Pancreas (tissue), 10 donors: Measurements from ENCODE around the gene ITPR1. TPM values are rescaled to one million over a fixed set of nuclear protein-coding genes. Genes with fewer than 3 reads are reported as not detected.

Experiments used
- ATAC-seq, 4 donors: fragments of 200-7000 bp; cut with Tn5 transposase; one replicate each; pipeline versions ENCODE4 v1.8.0 to v1.9.1; 2020; ENCODE audit warnings: mild to moderate bottlenecking in 4 of 4, moderate library complexity in 4 of 4
- DNase-seq, 6 donors: peaks; one replicate each; pipeline ENCODE4 v3.0.0-alpha.2; 2020
- FAIRE-seq: peaks from 2 replicates; lab custom pipeline; 2012; peaks lifted over from hg19 to GRCh38; lab: Jason Lieb, UNC
- H3K27ac ChIP-seq, 4 donors: fragments of 200-600 bp; sonication (generic); 1 replicate in 3 of 4; 2 replicates in 1 of 4; pipeline versions ENCODE4 v1.5.0 to v1.8.0; 2020
- H3K27me3 ChIP-seq, 4 donors: fragments of 200-600 bp; one replicate each; pipeline ENCODE4 v1.8.0; 2021
- H3K36me3 ChIP-seq, 3 donors: fragments of 200-600 bp; sonication (generic) in 1 of 3; one replicate each; pipeline versions ENCODE4 v1.5.0 to v1.8.0; 2020 to 2021
- H3K4me1 ChIP-seq, 3 donors: fragments of 200-600 bp; one replicate each; pipeline ENCODE4 v1.8.0; 2021
- H3K4me3 ChIP-seq, 4 donors: fragments of 200-600 bp; sonication (generic) in 2 of 4; one replicate each; pipeline versions ENCODE4 v1.5.0 to v1.8.0; 2020 to 2021
- H3K9me3 ChIP-seq, 4 donors: fragments of 200-600 bp; one replicate each; pipeline ENCODE4 v1.8.0; 2021
- WGBS, 2 donors: extraction: QIAGEN DNeasy Blood & Tissue Kit; methylation state at CpG; one replicate each; pipeline ENCODE4 v1.1.7; 2013; 5-methylcytosine and 5-hydroxymethylcytosine counted together
- intact Hi-C, 3 donors: fragments of 100-400 bp; cut with DNase I; formaldehyde crosslinking; loops; one replicate each; pipeline versions ENCODE4 v1.11.1 to v1.14.2; 2022
- polyA plus RNA-seq, 2 donors: library from polyadenylated mRNA; stranded (reverse); fragments of 200-250 nt; gene quantifications; one replicate each; pipeline ENCODE4 v1.2.3, GENCODE V29; 2013
- total RNA-seq, 6 donors: library from RNA; stranded (reverse); fragmentation: NEBNext Ultra II Directional in 4 of 6; extraction: Animal tissue kit (Norgen Biotek cat#: 25700) in 4 of 6; gene quantifications; one replicate each; pipeline versions ENCODE4 v1.2.1 to v1.2.4, GENCODE V29; 2021 to 2023
- TF ChIP-seq, protein P1 (sequence below), 4 donors: fragments of 200-600 bp; sonication (generic) in 3 of 4; IDR thresholded peaks; one replicate each; pipeline versions ENCODE4 v1.5.0 to v1.8.0; 2021; ENCODE audit warnings: antibody characterized with exemption in 4 of 4
- donor health status: healthy with polysubstance abuse.
- donor health status: DM: no; HTN: no; CAD: no; lungs with moderate emphysema.
- donor health status: DM: no; HTN: no; CAD: no.
- donor health status: control.
- donor health status: control.
- donor health status: Bipolar disorder and iron deficiency.
- donor health status: DM: yes; HTN: yes; CAD: no.
- donor health status: DM: no; HTN: no; CAD: no.
- donor health status: DM: no; HTN: no; CAD: no.
- donor health status: DM: yes; HTN: yes; CAD: no.

ITPR1 gene
- total and polyA plus RNA-seq, 8 donors: 4.5 to 19.1 (median 10.1) TPM

DNA sequence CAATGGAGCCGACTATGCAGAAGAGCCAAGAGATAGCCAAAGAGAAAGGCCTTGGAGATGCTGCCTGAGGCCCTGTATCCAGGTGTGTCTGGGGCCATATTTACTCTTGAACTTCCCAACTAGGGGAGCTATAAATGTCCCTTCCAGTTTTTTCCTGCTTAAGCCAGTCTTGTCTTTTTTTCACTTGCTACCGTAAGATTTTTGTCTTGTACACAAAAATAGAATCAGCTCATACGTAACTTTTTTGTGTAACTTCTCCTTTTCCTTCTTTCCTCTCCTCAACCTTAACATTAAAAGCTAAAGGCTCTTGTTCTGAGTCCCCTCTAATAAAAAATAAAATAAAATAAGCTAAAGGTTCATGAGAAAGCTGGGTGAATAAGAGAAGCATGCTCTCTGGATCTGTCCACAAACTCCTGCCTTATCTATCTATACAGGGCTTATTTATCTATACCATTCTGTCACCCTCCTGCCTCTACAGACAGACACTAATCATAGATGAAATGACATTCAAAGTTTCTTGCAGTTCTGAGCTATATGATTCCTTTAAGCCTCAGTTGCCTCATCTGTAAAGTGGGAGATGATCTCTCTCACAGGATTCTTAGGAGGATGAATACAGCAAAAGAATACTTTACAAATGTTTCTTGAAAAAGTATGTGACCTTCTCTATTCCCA lies 30.6 kb upstream of the ITPR1 start:
- H3K9me3 ChIP-seq: no peaks in the 10 kb centered on the region
- no peak overlapping the region for H3K4me3 ChIP-seq
- TF ChIP-seq, protein P1, sequence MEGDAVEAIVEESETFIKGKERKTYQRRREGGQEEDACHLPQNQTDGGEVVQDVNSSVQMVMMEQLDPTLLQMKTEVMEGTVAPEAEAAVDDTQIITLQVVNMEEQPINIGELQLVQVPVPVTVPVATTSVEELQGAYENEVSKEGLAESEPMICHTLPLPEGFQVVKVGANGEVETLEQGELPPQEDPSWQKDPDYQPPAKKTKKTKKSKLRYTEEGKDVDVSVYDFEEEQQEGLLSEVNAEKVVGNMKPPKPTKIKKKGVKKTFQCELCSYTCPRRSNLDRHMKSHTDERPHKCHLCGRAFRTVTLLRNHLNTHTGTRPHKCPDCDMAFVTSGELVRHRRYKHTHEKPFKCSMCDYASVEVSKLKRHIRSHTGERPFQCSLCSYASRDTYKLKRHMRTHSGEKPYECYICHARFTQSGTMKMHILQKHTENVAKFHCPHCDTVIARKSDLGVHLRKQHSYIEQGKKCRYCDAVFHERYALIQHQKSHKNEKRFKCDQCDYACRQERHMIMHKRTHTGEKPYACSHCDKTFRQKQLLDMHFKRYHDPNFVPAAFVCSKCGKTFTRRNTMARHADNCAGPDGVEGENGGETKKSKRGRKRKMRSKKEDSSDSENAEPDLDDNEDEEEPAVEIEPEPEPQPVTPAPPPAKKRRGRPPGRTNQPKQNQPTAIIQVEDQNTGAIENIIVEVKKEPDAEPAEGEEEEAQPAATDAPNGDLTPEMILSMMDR (IDR thresholded peaks at IDR 0.05): no peak
- FAIRE-seq (no peak), ATAC-seq (no peak), DNase-seq (no peak)
- peaks cover 0 to 11% (median 0%) of the 10 kb centered on the region in 3 donors for H3K4me1 ChIP-seq
- no peaks in the 10 kb centered on the region for H3K27me3 ChIP-seq
- WGBS, 2 donors: 90 to 94% methylated on average over 3 of the region's 3 CpGs
- intact Hi-C loops: no loop called here
- H3K36me3 ChIP-seq: no peaks in the 10 kb centered on the region
- no peak overlapping the region for H3K27ac ChIP-seq

DNA sequence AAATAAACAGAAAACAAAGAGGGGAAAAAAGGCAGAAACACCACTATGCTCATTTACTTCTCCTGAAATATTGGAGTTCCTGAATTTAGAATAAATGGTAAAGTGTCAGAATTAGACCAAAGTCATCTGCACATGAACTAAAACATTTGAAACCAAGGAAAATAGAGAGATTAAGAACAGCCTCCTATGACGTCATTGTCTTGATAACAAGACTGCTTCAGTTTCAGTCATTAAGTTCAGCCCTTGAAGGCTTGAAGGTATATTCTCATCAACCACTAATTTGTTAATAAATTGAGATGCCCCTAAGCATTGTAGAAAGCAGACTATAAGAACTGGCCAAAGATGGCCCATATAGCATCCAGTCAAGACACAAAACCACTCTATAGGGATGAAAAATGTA lies 28.6 kb upstream of the ITPR1 start:
- peaks cover 0 to 13% (median 0%) of the 10 kb centered on the region in 3 donors for H3K4me1 ChIP-seq
- H3K9me3 ChIP-seq: no peaks in the 10 kb centered on the region
- H3K36me3 ChIP-seq: no peaks in the 10 kb centered on the region
- TF ChIP-seq, protein P1 (IDR thresholded peaks at IDR 0.05): no peak
- 71 to 77% methylated on average over 1 of the region's 1 CpG for WGBS, 2 donors
- intact Hi-C loops: no loop called here
- ATAC-seq (no peak), DNase-seq (no peak), FAIRE-seq (no peak)
- no peak overlapping the region for H3K4me3 ChIP-seq
- no peaks in the 10 kb centered on the region for H3K27me3 ChIP-seq
- H3K27ac ChIP-seq: no peak overlapping the region

DNA sequence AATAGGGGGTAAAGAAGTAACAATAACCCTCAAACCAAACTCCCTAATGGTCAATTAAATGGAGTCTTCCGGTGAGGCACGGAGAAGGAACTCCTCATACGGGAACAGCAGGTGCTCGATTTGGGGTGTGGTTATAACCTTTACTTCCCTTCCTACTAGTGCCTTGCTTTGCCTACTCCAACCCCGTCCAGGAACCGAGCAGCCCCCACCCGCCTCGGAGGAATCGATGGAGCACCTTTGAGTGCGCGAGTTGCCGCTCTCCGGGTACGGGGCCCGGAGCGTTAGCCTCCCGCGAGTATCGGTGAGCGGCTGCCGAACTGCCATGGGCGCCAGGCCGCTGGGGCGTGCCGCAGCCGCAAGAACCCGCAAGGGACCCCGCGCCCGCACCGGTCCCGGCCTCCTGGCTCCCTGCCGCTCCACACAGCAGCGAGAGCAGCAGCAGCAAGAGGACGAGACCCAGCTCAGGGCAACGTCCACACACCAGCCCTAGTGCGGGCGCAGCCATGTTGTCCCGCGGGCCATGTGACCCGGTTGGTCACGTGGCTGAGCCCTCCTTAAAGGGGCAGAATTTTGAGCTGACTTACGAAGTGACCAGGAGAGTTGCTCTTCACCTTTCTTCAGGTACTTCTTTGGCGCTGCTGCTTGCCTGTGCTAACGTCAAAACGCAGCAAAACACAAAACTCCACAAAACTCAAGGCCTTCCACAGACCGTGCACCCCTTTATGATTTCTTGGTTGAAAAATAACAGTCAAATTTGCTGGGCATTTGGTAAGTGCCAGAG lies 26.2 kb upstream of the ITPR1 start, which contains the start of gene SUMF1:
Gene SUMF1 (minus strand): TSS at position 529 of the 781 bp plus-strand sequence. CDS start 24 bp downstream, at position 505.
- Histone ChIP-seq H3K4me3 (peak within 1 kb of the TSS; percentile 80 to 99 (median 96)), H3K36me3 (no peaks in the 10 kb centered on the region), H3K27ac (peak within 1 kb of the TSS; percentile 72 to 92 (median 80)), H3K27me3 (no peaks in the 10 kb centered on the region), H3K9me3 (no peaks in the 10 kb centered on the region), H3K4me1 (peaks cover 0 to 17% (median 1%) of the 10 kb centered on the region in 3 donors)
- WGBS, 2 donors: 0% methylated on average over 47 of the region's 47 CpGs
- ATAC-seq (peak; percentile 94 to 98 (median 98)), FAIRE-seq (no peak), DNase-seq (peak; percentile 68 to 90 (median 78))
- TF ChIP-seq, protein P1 (IDR thresholded peaks at IDR 0.05): no peak
- intact Hi-C loops: no loop called here

DNA sequence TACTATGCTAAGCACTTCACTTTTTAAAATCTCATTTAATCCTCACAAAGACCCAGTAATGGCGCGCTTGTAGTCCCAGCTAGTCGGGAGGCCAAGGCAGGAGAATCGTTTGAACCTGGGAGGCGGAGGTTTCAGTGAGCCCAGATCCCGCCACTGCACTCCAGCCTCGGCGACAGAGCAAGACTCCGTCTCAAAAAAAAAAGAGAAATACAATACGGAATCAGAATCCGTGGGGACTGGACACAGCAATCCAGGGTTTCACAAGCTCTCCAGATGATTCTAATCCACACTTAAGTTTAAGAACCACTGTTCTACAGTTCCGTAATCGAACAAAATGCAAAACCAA lies 25.7 kb upstream of the ITPR1 start:
- Histone ChIP-seq H3K27me3 (no peaks in the 10 kb centered on the region), H3K9me3 (no peaks in the 10 kb centered on the region), H3K4me3 (peak overlapping the region in 3 of 4 donors; percentile 95 to 99 (median 98)), H3K36me3 (no peaks in the 10 kb centered on the region), H3K27ac (peak overlapping the region; percentile 72 to 92 (median 80)), H3K4me1 (peaks cover 0 to 20% (median 7%) of the 10 kb centered on the region in 3 donors)
- intact Hi-C loops: no loop called here
- TF ChIP-seq, protein P1 (IDR thresholded peaks at IDR 0.05): no peak
- FAIRE-seq: no peak
- 56 to 67% methylated on average over 13 of the region's 13 CpGs for WGBS, 2 donors
- no peak for DNase-seq
- ATAC-seq: peak in 1 of 4 donors; percentile 3
